SK-N-SH treated with all-trans-retinoic acid at 6 μM for 48 hours (cell line): ENCODE data around the gene GPR152.

ENCODE experiments used
- ATAC-seq: fragments of 200-7000 bp; cut with Tn5 transposase; 3 replicates; pipeline ENCODE4 v1.9.1; 2020; ENCODE audit warnings: mild to moderate bottlenecking, moderate library complexity
- BACH2 ChIP-seq: fragments of 250-450 bp; sonication (Bioruptor Pico); IDR thresholded peaks from 2 replicates; pipeline ENCODE4 v1.9.0; 2021; ENCODE audit warnings: mild to moderate bottlenecking, borderline replicate concordance
- CREB5 ChIP-seq: fragments of 250-450 bp; sonication (Bioruptor Pico); IDR thresholded peaks from 2 replicates; pipeline ENCODE4 v1.5.1; 2020; ENCODE audit warnings: low read depth, mild to moderate bottlenecking, moderate library complexity
- CSRNP3 ChIP-seq: fragments of 250-450 bp; sonication (Bioruptor Pico); IDR thresholded peaks from 2 replicates; pipeline ENCODE4 v1.5.1; 2021; ENCODE audit warnings: mild to moderate bottlenecking, moderate library complexity
- ESRRG ChIP-seq: fragments of 250-450 bp; sonication (Bioruptor Pico); IDR thresholded peaks from 2 replicates; pipeline ENCODE4 v1.6.1; 2021; ENCODE audit warnings: mild to moderate bottlenecking
- GLIS3 ChIP-seq: fragments of 250-450 bp; sonication (Bioruptor Pico); IDR thresholded peaks from 2 replicates; pipeline ENCODE4 v1.5.0; 2020; ENCODE audit warnings: mild to moderate bottlenecking, moderate library complexity
- ISL1 ChIP-seq: fragments of 250-450 bp; sonication (Bioruptor Pico); IDR thresholded peaks from 2 replicates; pipeline ENCODE4 v2.1.2; 2022; ENCODE audit warnings: mild to moderate bottlenecking, moderate library complexity
- OSR1 ChIP-seq: fragments of 250-450 bp; sonication (Bioruptor Pico); IDR thresholded peaks from 2 replicates; pipeline ENCODE4 v1.8.0; 2022; ENCODE audit warnings: moderate library complexity, mild to moderate bottlenecking, inconsistent platforms
- PATZ1 ChIP-seq: fragments of 250-450 bp; sonication (Bioruptor Pico); IDR thresholded peaks from 2 replicates; pipeline ENCODE4 v1.8.0; 2020; ENCODE audit warnings: mild to moderate bottlenecking, moderate library complexity, borderline replicate concordance
- POU6F1 ChIP-seq: fragments of 250-450 bp; sonication (Bioruptor Pico); IDR thresholded peaks from 2 replicates; pipeline ENCODE4 v1.8.0; 2021; ENCODE audit warnings: low read depth, mild to moderate bottlenecking, moderate library complexity, borderline replicate concordance
- PPARA ChIP-seq: fragments of 250-450 bp; sonication (Bioruptor Pico); IDR thresholded peaks from 2 replicates; pipeline ENCODE4 v1.5.0; 2020; ENCODE audit warnings: mild to moderate bottlenecking, borderline replicate concordance
- RARB ChIP-seq: fragments of 250-450 bp; sonication (Bioruptor Pico); IDR thresholded peaks from 2 replicates; pipeline ENCODE4 v1.8.0; 2021; ENCODE audit warnings: mild to moderate bottlenecking, moderate library complexity
- SNAI2 ChIP-seq: fragments of 250-450 bp; sonication (Bioruptor Pico); IDR thresholded peaks from 2 replicates; pipeline ENCODE4 v1.5.0; 2020; ENCODE audit warnings: mild to moderate bottlenecking, moderate library complexity
- TCF4 ChIP-seq: fragments of 250-450 bp; sonication (Bioruptor Pico); IDR thresholded peaks from 2 replicates; pipeline ENCODE4 v1.8.0; 2021; ENCODE audit warnings: mild to moderate bottlenecking, moderate library complexity, borderline replicate concordance
- TOX ChIP-seq: fragments of 250-450 bp; sonication (Bioruptor Pico); IDR thresholded peaks from 2 replicates; pipeline ENCODE4 v1.8.0; 2021; ENCODE audit warnings: mild to moderate bottlenecking, moderate library complexity, borderline replicate concordance
- TSHZ2 ChIP-seq: fragments of 250-450 bp; sonication (Bioruptor Pico); IDR thresholded peaks from 2 replicates; pipeline ENCODE4 v1.5.0; 2020; ENCODE audit warnings: mild to moderate bottlenecking, moderate library complexity
- ZFP3 ChIP-seq: fragments of 250-450 bp; sonication (Bioruptor Pico); IDR thresholded peaks from 2 replicates; pipeline ENCODE4 v1.5.0; 2020; ENCODE audit warnings: mild to moderate bottlenecking, moderate library complexity
- ZFP30 ChIP-seq: fragments of 450-650 bp; formaldehyde crosslinking; IDR thresholded peaks from 2 replicates; pipeline ENCODE4 v1.5.0; 2022; ENCODE audit warnings: mild to moderate bottlenecking, moderate library complexity
- ZNF565 ChIP-seq: fragments of 450-650 bp; formaldehyde crosslinking; conservative IDR thresholded peaks from 2 replicates; pipeline ENCODE4 v1.5.0; 2020; ENCODE audit warnings: low read depth, mild to moderate bottlenecking, moderate library complexity
- ZNF70 ChIP-seq: fragments of 450-650 bp; formaldehyde crosslinking; IDR thresholded peaks from 2 replicates; pipeline ENCODE4 v1.5.0; 2020; ENCODE audit warnings: mild to moderate bottlenecking, moderate library complexity
- ZNF8 ChIP-seq: fragments of 450-650 bp; formaldehyde crosslinking; IDR thresholded peaks from 2 replicates; pipeline ENCODE4 v1.5.0; 2020; ENCODE audit warnings: mild to moderate bottlenecking, moderate library complexity

Gene GPR152

GRCh38 chr11:67494371-67495233, 42.1 kb upstream of the GPR152 start:
- TF ChIP-seq ZFP30 (no peak), ISL1 (no peak), ZFP3 (no peak), TCF4 (CRISPR knock-in tag) (no peak), PATZ1 (no peak), GLIS3 (CRISPR knock-in tag) (no peak), ZNF70 (CRISPR knock-in tag) (no peak), PPARA (CRISPR knock-in tag) (no peak), BACH2 (CRISPR knock-in tag) (no peak), ZNF565 (no peak), SNAI2 (CRISPR knock-in tag) (no peak), TOX (CRISPR knock-in tag) (no peak), CSRNP3 (CRISPR knock-in tag) (no peak), POU6F1 (CRISPR knock-in tag) (no peak), ZNF8 (CRISPR knock-in tag) (no peak), TSHZ2 (CRISPR knock-in tag) (no peak), CREB5 (CRISPR knock-in tag) (no peak)
- ATAC-seq = no peak

GRCh38 chr11:67493548-67494370, 41.2 kb upstream of the GPR152 start:
- TF ChIP-seq BACH2 (CRISPR knock-in tag) = no peak
- TF ChIP-seq RARB = no peak
- TF ChIP-seq PATZ1 = no peak
- TF ChIP-seq ESRRG (CRISPR knock-in tag) = no peak
- no peak for TF ChIP-seq ZNF8 (CRISPR knock-in tag)
- TF ChIP-seq SNAI2 (CRISPR knock-in tag) = no peak
- no peak for TF ChIP-seq TCF4 (CRISPR knock-in tag)
- no peak for TF ChIP-seq ZNF70 (CRISPR knock-in tag)
- no peak for TF ChIP-seq ZFP3
- no peak for TF ChIP-seq ISL1
- no peak for TF ChIP-seq PPARA (CRISPR knock-in tag)
- TF ChIP-seq OSR1 (CRISPR knock-in tag) = no peak
- TF ChIP-seq CREB5 (CRISPR knock-in tag) = no peak
- no peak for ATAC-seq
